ENCODE measurements around the gene CDC14B.
A peak's percentile ranks its signal among the peaks of the same experiment; 100 is the strongest.
"Not testable (repeated sequence)": the region's sequence is repeated elsewhere in the genome, so short reads cannot be mapped to it uniquely, and the experiment has no call there.

CDC14B gene

DNA sequence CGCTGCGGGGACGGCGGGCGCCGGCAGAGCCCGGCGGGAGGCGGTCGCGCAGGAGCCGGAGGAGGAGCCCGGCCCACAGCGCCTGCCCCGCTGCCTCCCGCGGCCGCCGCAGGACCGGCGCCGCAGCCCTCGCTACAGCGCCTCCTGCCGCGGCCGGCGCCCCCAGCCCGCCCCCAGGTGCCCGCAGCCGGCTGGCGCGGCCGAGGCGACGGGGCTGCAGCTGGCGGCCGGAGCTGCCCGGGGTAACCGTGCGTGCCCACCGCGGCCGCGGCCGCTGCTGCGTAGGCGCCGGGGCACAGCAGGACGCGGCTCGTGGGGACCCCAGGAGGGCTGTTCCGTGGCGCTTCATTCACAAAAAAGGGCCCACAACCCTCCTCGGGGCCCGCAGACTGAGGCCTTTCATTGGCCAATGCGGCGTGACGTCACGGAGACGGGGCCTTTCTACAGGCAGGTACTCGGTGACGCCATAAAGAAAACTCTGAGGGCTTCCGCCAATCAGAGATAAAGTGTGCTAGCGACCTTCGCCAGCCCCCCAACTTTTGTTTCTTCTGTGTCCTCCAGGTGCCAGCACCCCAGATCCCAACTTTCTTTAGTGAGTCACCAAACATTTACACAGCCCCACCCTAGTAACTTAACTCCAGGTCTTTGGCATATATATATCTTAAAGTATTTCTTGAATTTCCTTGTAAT, at the start of gene CDC14B:
CDC14B (minus strand) TSS at position 353 of the 690 bp plus-strand sequence. CDS start 465 bp downstream, outside the sequence.
- peak; percentile 62 for DNase-seq (ENCODE audit: low spot score)

DNA sequence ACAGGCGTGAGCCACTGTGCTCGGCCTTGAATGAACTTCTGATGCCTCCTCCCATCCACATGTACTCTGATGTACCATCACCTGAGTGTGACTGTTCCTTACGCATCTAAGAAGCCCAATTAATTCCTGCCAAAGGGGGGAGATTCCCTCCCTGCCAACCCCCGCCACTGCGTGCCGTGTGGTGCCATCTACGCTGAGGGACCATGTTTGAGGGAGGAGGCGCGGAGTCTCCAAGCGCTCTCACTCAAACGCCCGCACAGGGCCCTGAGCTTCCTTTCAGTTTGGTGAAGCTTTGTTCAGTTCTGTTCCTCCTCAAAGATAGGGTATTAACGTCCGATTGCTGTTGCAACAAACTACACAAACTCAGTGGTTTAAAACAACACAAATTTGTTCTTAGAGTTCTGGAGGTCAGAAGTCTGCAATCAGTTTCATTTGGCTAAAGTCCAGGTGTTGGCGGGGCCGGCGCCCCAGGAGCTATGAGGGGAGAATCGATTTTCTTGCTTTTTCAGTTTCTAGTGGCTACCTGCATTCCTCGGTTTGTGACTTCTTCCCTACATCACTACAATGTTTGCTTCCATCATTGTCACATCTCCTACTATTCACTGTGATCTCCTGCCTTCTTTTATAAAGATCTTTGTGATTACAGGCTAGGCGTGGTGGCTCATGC, 49.4 kb upstream of the CDC14B start:
- no peak for DNase-seq (ENCODE audit: low spot score)

DNA sequence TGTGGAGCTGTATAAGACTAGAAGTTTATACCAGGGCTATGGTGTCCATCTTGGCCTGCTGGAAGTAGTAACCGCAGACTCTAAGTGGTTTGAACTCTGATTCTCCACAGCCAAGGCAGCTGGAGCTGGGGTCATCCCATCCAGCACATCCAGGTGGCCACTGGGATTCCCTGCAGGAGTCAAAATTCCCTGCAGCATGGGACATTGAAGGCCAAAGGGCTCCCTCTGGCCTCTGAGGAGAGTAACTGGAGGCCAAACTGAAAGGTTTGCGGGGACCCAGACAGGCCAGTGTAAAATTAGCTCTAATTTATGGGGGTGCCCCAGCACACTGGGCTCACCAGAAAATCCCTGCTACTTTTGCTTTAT, 47.7 kb upstream of the CDC14B start:
- DNase-seq (ENCODE audit: low spot score) = no peak

DNA sequence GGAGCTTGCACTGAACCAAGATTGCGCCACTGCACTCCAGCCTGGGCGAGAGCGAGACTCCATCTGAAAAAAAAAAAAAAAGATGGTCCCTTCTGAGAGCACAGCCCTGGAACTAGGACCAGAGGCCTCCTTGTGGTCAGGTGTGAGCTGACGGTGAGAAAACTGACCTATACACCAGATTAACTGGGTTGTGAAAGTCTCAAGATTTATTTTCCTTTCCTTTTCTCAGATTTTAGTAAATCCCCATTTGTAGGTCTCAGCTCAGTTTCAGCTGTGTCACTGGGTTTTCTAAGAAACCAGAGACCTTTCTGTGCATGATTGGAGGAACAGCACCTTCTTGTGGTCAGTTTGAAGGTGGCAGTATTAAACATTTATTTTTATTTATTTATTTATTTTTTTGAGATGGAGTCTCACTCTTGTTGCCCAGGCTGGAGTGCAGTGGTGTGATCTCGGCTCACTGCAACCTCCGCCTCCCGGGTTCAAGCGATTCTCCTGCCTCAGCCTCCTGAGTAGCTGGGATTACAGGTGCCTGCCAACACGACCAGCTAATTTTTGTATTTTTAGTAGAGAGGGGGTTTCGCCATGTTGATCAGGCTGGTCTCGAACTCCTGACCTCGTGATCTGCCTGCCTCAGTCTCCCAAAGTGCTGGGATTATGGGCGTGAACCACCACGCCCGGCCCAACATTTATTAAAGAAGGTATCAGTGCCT, 47.2 kb upstream of the CDC14B start:
- peak; percentile 71 for DNase-seq (ENCODE audit: low spot score)

DNA sequence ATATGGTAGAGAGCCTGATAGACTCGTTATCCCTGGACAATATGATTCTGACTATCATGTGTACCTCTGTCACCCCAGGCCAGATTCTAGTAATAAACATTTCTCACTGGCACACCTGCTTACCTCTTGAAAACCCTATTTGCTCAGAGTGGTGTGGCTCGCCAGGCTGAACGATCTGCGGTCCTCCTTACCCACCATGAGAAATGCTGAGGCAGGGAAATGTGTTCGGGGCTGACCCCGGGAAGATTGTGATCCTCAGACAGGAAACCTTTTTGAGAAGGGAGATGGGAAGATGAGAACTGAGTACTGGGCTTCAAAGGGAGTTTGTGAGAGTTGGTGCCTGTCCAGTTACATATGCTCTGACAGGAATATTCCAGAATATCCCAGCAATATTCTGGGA, 46.1 kb upstream of the CDC14B start:
- DNase-seq (ENCODE audit: low spot score) = no peak

- no peak for DNase-seq (ENCODE audit: low spot score)
Observed at GRCh38 chr9:96663506-96664120, 44.0 kb upstream of the CDC14B start.

- no peak for DNase-seq (ENCODE audit: low spot score)
Observed at GRCh38 chr9:96661711-96662110, 42.1 kb upstream of the CDC14B start.

DNA sequence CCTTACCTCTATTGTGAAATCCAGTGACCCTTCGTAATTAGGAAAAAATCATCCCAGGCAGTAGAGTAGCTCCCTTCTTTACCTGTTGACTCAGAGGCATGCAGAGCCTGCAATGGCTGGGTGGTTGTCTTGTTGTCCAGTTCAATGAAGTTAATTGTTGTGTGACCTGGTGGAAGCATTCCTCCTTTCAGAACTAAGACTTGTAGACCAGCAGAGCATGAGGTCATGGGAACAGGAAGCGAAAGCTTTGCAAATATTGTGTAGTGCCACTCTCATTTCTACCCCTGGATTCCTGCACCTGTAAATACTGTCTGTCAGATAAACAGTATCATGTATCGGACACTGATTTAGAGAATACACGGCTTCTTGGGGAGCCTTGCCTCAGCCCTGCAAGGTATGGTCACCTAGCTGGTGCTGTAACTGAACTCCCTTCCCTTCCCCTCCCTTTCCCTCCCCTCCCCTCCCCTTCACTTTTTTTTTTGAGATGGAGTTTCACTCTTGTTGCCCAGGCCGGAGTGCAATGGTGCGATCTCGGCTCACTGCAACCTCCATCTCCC, 41.1 kb upstream of the CDC14B start:
- no peak for DNase-seq (ENCODE audit: low spot score)

DNA sequence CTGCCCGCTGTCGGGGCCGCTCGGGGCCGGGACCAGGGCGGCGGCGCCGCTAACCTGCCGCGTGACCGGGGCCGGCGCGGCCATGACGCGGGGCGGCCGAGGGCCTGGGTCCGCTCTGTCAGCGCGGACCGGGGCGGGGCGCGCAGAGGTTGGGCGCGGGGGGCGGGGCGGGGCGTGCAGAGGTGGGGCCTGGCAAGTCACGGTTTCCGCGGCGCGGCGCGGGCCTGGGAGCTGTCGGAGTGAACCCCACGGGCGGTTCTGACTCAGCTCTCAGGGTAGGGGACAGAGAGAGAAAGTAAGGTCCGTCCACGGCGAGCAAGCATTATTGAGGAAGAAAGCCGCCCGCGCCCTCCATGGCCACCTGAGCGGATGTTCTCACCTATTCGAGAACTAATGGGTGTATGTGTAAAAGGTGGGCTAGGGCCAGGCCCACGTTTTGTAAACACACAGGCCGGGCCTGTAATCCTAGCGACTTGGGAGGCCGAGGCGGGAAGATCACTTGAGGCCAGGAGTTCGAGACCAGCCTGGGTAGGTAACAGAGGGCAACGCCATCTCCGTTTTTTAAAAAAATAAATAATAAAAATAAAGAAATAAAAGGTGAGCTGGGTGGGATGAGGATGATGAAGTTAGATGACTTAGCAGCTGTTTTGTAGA, 35.7 kb upstream of the CDC14B start, which contains the start of gene PRXL2C:
PRXL2C (minus strand) TSS at position 120 of the 654 bp plus-strand sequence; CDS start at position 84, 36 bp downstream.
- peak; percentile 37 for DNase-seq (ENCODE audit: low spot score)

DNA sequence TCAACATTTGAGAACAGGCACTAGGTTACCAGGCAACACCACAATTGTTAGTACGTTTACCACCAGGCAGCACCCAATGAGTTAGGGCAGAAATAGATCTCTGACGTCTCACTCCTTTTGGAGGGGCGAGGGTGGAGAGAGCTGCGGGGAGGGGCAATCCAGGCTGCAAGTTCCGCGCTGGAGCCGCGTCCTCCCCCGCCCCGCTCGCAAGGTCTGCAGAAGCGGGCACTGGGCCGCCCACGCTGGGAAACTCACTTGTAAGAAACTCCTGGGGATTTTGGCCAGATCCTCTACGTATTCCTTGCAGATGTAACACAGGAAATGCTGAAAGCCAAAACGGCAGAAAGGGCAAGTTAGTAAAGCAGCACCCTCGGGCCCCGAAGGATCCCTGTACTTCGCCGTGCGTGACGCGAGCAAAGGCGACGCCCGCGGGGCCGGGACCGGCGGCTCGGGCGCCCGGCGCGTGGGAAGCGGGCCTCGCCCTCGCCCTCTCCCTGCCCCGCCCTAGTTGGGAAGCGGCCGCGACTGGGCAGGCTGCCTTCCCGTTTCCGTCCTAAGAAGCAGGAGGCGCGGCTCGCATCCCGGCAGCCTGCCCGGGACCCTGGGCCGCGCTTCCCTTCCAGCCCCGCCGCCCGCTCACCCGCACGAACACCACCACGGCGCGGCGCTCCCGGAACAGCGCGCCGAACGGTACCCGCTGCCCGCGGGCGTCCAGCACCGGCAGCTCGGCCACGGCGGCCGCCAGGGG, 35.0 kb upstream of the CDC14B start:
- peak; percentile 60 for DNase-seq (ENCODE audit: low spot score)

DNA sequence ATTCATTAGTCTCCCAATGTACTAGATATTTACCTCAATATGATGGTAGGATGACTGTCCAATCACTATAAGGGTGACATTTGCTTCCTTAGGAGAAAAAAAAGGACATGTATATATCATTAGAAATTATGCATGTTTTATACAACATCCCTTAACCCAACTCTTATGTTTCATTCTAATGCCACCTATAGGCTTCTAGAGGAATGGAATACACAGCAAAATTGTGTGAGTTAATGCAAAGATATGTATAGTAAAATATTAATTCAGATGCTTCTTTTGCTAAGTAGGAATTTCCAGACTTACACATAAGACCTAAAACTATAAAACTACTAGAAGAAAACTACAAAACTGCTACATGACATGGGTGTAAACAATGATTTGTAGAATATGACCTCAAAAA, 32.0 kb upstream of the CDC14B start:
- peak; percentile 42 for DNase-seq (ENCODE audit: low spot score)

DNA sequence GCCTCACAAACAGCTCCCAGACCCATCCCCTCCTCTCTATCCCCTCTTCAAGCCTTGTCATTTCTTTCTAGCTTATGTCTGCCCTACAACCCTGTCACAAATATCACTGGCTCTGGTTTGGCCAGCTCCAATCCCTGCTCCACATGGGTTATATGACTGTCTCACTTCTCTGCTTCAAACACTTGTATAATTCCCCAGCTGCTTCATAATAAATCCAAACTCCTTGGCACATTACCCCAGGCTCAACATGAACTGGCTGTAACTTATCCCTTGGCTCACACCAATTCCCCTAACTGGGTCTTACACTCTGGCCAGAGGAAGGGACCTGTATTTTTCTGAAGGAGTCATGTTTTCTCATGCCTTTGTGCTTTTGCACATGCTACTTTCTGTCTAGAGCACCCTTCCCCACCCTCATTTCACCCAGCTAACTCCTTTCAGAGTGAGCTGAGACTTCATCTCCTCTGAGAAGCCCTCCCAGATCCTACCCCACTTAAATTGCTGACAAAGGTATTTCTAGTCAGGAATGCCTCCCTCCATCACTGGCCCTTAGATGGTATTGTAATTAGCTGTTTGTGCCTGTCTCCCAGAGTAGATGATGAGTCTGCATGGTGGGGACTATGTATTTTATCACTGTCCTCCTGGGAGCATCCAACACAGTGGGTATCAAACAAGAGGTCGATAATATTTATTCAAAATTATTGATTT, 30.1 kb upstream of the CDC14B start:
- no peak for DNase-seq (ENCODE audit: low spot score)

GRCh38 chr9:96646081-96646991, 26.7 kb upstream of the CDC14B start:
- no peak for DNase-seq (ENCODE audit: low spot score)

DNA sequence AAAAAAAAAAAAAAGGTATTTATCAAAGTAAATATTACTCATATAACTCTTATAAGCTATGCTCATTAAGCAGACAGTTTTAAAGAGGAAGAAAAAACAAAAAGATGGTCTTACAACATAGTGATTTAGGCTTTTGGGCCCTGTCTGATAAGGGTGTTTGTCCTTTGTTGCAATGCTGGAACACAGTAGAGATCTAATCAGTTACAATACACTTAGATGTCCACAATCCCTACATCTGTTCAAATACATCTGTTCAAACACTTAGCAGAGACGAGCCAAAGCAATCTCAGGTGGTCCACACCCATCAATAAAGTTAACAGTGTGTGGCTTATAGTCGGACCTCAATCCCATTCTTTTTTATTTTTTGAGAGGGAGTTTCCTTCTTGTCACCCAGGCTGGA, 24.5 kb upstream of the CDC14B start:
- no peak for DNase-seq (ENCODE audit: low spot score)

GRCh38 chr9:96641514-96641913, 21.9 kb upstream of the CDC14B start:
- DNase-seq (ENCODE audit: low spot score) = no peak

DNA sequence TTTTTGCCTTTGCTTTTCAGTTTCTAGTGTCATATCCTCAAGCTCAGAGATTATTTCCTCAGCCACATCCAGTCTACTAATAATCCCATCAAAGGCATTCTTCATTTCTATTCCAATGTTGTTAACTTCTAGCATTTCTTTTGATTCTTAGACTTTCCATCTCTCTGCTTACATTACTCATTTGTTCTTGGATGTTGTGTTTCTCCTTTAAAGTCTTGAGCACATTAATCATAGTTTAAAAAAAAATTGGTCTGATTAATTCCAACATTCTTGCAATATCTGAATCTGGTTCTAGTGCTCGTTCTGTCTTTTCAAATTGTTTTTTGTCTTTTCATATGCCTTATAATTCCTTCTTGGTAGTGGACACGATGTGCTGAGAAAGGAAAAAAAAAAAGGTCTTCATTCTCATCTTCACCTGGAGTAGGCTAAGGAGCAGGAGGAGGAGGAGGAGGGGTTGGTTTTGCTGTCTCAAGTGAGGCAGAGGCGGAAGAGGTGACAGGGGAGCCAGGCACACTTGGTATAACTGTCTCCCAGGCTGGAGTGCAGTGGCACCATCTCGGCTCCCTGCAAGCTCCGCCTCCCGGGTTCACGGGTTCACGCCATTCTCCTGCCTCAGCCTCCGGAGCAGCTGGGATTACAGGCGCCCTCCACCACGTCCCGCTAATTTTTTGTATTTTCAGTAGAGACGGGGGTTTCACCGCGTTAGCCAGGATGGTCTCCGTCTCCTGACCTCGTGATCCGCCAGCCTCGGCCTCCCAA, 19.1 kb upstream of the CDC14B start:
- no peak for DNase-seq (ENCODE audit: low spot score)

- DNase-seq (ENCODE audit: low spot score) = no peak
Observed at GRCh38 chr9:96636368-96636767, 16.7 kb upstream of the CDC14B start.

DNA sequence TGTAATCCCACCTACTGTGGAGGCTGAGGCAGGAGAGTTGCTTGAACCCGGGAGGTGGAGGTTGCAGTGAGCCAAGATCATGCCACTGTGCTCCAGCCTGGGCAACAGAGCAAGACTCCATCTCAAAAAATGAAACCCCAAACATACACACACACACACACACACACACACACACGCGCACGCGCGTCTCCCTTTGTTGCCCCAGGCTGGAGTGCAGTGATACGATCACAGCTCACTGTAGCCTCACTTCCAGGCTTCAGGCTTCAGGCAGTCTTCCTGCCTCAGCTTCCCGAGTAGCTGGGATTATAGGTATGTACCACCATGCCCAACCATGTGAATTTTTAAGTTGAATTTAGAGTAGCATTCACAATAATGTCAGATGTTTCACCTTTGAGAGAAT, 13.9 kb upstream of the CDC14B start:
- DNase-seq (ENCODE audit: low spot score) = not testable (repeated sequence)

- DNase-seq (ENCODE audit: low spot score) = no peak
Observed at GRCh38 chr9:96626912-96627311, 7.3 kb upstream of the CDC14B start.

All from kidney capillary endothelial cell (primary cell).